DMS114 treated with DMSO at 0.1 percent for 48 hours (cell line): ENCODE data around the gene CRK.
A peak's percentile ranks its signal among the peaks of the same experiment; 100 is the strongest.
"Not testable (repeated sequence)": the region's sequence is repeated elsewhere in the genome, so short reads cannot be mapped to it uniquely, and the experiment has no call there.

Experiments
- DNase-seq: peaks from one replicate; lab custom pipeline; 2025; ENCODE audit not compliant: unreplicated experiment; lab: John Stamatoyannopoulos, UW

Gene CRK

GRCh38 chr17:1467898-1468492 lies 12.0 kb upstream of the CRK start:
- DNase-seq, result no peak

- DNase-seq, result no peak
These were observed 11.2 kb upstream of the CRK start for GRCh38 chr17:1467258-1467657.

- DNase-seq, result no peak
These were observed 8.2 kb upstream of the CRK start for GRCh38 chr17:1464186-1464585.

GRCh38 chr17:1462164-1463112 lies 6.4 kb upstream of the CRK start:
- no peak for DNase-seq

GRCh38 chr17:1461198-1461944 lies 5.3 kb upstream of the CRK start:
- no peak for DNase-seq

- no peak for DNase-seq
These were observed 4.2 kb upstream of the CRK start for GRCh38 chr17:1460233-1460632.

- DNase-seq, result peak; percentile 26
These were observed 688 bp downstream of the CRK start for GRCh38 chr17:1455291-1455796.

GRCh38 chr17:1454541-1454940 lies 1.5 kb downstream of the CRK start:
- DNase-seq, result no peak

- DNase-seq, result not testable (repeated sequence)
These were observed 2.3 kb downstream of the CRK start for GRCh38 chr17:1453694-1454093.

GRCh38 chr17:1452836-1453235 lies 3.2 kb downstream of the CRK start:
- no peak for DNase-seq

- DNase-seq, result not testable (repeated sequence)
These were observed 5.8 kb downstream of the CRK start for GRCh38 chr17:1450261-1450660.

- DNase-seq, result no peak
These were observed 6.5 kb downstream of the CRK start for GRCh38 chr17:1449412-1449967.

GRCh38 chr17:1447052-1447451 lies 9.0 kb downstream of the CRK start:
- no peak for DNase-seq

GRCh38 chr17:1446201-1446600 lies 9.8 kb downstream of the CRK start:
- no peak for DNase-seq

GRCh38 chr17:1445695-1446094 lies 10.3 kb downstream of the CRK start:
- DNase-seq, result not testable (repeated sequence)

- not testable (repeated sequence) for DNase-seq
These were observed 13.3 kb downstream of the CRK start for GRCh38 chr17:1442721-1443120.

GRCh38 chr17:1442187-1442586 lies 13.8 kb downstream of the CRK start:
- DNase-seq, result no peak

GRCh38 chr17:1440921-1441320 lies 15.1 kb downstream of the CRK start:
- no peak for DNase-seq

GRCh38 chr17:1438593-1439083 lies 17.4 kb downstream of the CRK start:
- DNase-seq, result no peak

- no peak for DNase-seq
These were observed 20.7 kb downstream of the CRK start for GRCh38 chr17:1435326-1435725.

- no peak for DNase-seq
These were observed 21.9 kb downstream of the CRK start for GRCh38 chr17:1434150-1434549.
